GM18873 (cell line): Measurements from ENCODE around the gene FBN3.
"Not testable (repeated sequence)": the region's sequence is repeated elsewhere in the genome, so short reads cannot be mapped to it uniquely, and the experiment has no call there.

Experiments used
- ATAC-seq: cut with Tn5 transposase; IDR thresholded peaks from one replicate; pipeline ENCODE4 v1.9.1; 2021; ENCODE audit warnings: mild to moderate bottlenecking, moderate library complexity, moderate number of reproducible peaks; ENCODE audit not compliant: unreplicated experiment, low FRiP score

Gene FBN3

DNA sequence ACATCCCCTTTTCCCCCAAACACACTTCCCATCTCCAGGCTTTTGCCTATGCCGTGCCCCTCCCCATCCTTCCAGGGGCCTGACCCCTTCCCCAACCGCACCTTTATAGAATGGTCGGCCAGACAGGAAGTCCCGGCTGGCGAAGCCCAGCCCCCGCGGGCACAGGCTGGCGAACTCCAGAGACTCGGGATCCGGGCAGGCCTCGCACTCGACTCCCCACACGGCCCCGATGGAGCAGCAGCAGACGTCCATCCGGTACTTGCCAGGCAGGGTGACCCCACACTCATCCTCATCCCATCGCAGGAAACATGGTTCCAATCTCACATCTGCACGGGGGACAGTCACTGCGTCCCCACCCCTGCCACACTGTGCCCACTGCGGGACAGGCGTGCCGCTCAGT, 25.7 kb downstream of the FBN3 start:
- no peak for ATAC-seq

DNA sequence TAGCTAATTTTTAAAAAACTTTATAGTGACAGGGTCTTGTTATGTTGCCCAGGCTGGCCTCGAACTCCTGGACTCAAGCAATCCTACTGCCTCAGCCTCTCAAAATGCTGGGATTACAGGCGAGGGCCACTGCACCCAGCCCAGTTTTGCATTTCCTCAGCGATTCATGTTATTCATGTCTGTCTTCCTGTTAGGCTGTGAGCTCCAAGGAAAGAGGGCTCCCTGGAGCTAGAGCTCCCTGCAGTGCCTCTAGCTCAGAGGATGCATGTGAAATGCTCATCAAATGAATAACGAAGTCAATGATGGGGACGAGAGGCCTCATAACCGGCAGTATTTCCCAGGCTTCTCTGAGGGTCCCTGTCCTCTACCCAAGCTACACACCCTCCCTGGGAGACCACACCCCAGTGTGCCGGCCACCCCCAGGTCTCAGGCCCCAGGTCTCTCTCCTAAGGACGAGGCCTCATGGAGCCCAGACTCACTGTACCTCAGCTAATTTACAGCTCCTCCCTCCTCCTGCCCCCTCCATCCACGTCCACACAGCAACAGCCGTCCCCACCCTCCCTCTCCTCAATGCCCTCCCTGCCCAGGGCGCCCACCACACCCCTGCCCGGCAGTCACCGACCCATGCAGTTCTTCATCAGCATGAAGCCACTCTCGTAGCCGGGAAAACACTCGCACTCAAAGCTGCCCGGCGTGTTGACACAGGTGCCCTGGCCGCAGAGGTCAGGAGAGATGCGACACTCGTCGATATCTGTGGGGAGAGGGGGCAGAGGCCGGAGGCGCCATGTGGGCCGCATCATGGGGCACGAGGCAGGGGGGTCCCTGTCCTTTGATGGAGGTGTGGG, 28.5 kb downstream of the FBN3 start:
- ATAC-seq = no peak

DNA sequence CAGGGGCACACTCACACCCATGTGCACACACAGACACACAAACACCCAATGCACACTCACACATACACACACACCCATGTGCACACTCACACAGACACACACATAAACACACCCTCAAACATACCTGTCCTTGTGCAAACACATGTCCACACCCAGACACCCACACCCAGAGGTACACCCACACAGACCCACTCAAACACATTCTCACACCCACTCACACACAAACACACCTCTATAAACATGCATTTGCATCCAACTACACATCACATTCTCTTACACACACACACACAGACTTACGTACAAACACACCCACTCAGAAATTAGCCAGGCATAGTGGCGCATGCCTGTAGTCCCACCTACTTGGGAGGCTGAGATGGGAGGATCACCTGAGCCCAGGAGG, 31.4 kb downstream of the FBN3 start:
- ATAC-seq = no peak

DNA sequence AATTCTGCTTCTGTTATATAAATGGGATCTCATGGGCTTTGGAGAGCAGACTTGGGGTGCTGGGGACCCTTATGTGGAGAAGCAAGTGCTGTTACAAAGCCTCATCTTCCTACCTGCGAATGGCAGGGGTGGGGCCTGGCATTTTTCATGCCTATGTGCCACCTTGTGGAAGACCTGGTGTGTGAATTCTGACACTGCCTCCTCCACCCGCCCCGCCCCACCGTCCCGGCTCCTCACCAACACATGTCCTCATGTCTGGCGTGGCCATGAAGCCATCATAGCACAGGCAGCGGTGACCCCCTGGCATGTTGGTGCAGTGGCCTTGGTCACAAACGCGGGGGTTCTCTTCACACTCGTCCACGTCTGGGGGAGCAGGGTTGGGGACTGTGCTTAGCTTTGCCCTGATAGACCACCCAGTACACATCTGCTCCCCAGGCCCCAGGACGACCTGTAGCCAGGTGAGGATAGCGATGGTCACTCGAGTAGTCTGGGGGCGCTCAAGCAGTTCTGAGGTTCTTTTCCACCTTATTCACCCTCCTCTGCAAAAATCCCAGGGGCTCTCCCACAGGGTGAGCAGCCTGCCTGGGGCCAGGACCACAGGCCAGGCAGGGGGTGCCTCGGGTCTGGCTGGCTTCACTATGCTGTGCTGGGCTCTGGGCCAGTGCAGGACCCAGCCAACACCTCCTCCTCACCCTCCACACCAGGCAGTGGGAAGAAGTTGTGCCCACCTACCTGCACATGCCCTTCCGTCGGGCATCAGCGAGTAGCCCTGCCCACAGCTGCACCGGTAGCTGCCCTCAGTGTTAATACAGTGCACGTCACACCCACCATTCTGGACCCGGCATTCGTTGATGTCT, 32.7 kb downstream of the FBN3 start:
- no peak for ATAC-seq

DNA sequence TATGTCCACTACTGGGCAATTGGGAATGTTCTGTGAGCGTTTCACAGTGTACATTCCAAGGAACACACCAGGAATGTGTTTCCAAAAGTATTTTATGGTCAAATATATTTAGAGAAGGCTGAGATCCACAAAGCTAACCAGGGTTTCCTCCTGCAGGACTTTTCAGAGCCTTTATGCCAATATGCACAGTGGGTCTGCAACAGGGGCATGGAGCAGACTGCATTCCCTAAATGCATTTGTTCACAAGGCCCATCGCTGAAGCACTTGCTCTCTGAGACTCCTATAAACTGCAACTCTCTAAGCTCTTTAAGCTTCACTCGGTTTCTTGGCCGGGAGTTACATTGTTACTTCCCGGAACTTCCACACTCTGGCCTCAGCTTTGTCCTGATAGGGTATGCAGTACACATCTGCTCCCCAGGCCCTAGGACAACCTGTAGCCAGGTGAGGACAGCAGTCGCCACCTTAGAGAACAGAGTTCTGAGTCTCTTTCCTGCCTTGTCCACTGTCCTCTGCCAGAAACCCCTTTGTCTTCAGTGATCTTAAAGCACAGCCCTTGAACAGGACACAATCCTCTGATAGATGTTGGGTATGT, 33.5 kb downstream of the FBN3 start:
- no peak for ATAC-seq

DNA sequence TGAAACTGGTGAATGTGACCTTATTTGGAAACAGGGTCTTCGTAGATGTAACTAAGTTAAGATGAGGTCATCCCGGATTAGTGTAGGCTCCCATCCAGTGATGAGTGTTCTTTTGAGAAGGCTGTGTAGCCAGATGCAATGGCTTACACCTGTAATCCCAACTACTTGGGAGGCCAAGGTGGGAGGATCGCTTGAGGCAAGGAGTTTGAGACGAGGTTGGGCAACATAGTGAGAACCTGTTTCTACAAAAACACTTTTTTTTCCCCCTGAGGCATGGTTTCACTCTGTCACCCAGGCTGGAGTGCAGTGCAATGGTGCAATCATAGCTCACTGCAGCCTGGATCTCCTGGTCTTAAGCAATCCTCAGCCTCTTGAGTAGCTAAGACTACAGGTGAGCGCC, 36.4 kb downstream of the FBN3 start:
- ATAC-seq = no peak

DNA sequence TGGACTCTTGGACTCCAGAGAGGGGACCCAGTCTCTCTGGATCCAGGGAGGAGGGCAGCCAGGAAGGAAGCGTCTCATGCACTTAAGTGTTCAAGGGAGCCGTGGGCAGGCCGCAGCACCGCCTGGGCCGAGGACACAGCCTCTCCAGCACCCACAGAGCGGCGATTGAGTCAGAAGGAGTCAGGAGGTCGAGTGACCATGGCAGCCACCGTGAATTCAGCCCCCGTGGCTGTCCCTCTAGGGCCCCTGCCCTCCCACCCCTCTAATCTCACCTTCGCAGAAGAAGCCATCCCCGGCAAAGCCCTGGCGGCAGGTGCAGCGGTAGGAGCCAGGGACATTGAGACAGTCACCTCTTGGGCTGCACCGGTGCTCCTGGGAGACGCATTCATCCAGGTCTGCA, 38.0 kb downstream of the FBN3 start:
- ATAC-seq = no peak

DNA sequence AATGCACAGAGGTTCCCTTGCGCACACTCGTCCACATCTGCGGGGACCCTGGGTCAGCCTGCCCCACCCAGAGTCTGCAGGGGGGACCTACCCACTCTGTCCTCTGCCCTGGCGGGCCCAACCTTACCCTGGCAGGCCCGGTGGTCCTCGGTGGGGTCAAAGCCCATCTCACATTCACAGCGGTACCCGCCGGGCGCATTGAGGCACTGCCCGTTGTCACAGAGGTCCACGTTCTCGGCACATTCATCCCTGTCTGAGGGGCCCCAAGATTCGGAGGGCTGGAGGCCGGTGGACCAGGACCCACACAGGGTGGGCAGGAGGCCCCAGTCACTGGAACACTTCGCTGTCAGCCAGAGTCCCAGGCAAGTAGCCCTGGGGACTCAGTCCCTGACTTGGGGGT, 38.5 kb downstream of the FBN3 start:
- no peak for ATAC-seq

DNA sequence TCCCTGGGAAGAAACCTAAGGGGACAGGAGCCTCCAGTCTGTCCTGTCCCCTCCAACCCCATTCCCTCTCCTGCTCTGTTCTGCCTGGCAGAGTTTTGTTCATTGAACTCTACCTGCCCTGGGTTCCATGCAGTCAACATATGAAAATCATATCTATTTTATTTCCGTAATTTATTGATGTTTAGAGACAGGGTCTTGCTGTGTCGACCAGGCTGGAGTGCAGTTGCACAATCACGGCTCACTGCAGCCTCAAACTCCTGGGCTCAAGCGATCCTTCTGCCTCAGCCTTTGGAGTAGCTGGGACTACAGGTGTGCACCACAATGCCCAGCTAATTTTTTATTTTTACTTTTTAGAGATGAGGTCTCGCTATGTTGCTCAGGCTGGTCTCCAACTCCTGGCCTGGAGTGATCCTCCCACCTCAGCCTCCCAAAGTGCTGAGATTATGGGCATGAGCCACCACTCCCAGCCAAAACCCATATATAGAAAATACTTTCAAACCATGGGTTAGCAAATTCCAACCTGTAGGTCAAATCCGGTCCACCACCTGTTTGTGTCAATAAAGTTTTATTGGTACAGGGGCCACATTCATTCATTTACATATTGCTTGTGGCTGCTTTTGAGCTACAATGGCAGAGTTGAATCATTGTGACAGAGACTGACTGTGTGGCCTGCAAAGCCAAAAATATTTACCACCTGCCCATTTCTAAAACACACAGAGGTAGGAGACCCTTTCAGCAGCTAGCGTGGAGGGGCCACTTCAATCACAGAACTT, 39.3 kb downstream of the FBN3 start:
- no peak for ATAC-seq

DNA sequence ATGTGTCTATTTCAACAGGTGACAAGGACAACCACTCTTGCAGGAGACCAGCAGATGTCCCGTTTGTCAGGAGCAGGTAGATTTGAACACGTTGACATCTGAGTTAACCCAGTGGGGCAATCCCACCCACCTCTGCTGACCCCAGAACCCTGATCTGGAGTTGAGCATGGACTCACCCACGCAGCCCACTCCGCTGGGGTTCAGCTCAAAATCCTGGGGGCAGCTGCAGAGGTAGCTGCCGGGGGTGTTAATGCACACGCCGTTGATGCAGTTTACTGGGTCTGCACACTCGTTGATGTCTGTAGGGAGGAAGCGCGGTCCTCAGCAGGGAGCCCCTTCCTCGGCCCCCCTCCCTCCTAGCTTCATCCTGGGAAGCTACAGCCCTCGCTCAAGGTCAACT, 39.9 kb downstream of the FBN3 start:
- no peak for ATAC-seq

DNA sequence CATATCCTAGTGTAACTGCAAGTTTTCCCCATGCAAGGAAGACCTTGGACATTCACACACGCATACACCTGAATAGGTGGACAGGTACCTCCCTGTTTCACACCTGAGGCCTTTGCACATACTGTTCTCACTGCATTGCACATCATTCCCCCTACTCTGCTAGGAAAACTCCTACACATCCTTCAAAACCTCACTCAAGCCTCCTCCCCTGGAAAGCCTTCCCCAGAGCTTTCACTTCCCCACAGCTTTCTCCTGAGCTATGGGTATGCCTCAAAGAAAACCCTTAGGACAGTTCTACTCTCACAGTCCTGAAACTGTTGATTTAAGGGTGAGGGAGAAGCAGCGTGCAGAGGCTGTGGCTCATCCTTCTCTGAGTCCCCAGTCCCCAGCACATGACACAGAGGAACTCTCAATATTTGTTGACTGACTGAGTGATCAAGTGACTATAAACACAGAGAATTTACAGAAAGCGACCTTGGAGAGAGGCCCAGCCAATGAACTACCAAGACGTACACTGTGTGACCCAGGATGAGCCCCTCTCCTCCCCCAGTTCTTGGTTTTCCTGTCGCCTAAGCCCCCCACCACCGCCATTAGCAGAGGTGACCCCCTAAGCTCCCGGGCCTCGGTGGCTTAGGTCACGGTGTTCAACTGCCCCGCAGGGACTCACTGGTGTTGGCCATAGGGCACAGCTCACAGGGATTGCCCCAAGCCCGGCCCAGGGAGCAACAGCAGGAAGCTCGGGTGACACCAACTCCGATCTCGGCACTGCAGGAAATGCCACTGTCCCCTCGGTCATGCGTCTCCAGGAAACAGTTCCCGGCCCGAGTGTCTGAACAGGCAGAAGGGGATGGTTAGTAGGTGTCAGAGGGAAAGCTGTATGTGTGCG, 40.6 kb downstream of the FBN3 start:
- ATAC-seq = no peak

DNA sequence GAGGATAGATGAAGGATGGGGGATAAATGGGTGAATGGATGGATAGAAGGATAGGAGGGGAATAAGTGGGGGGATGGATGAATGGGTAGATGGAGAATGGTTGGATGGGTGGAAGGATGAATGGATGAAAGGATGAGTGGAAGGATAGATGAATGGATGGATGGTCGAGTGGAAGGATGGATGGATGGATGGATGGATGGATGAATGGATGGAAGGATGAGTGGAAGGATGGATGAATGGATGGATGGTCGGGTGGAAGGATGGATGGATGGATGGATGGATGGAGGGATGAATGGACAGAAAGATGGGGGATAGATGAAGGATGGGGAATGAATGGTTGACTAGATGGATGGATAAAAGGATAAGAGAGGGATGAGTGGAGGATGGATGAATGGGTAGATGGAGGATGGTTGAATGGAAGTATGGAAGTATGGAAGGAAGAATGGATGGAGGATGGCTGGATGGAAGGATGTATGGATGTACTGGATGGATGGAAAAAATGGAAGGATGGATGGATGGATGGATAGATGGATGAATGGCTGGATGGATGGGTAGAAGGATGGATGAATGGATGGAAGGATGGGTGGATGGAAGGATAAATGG, 42.0 kb downstream of the FBN3 start:
- ATAC-seq = no peak

DNA sequence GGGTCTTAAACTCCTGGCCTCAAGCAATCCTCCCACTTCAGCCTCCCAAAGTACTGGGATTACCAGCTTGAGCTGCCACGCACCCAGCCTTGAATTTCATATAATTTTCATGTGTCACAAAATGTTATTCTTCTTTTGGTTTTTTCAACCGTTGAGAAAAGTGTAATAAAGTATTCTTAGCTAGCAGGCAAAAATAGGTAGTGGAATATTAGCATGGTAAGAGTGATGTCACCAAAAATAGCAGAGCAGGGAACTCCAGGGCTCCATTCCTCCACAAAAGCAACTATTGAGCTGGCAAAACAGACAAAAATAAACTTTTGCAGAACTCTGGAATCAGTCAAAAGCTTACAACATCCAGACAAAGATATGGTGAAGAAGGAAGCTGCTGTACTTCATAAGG, 43.9 kb downstream of the FBN3 start:
- ATAC-seq = no peak

DNA sequence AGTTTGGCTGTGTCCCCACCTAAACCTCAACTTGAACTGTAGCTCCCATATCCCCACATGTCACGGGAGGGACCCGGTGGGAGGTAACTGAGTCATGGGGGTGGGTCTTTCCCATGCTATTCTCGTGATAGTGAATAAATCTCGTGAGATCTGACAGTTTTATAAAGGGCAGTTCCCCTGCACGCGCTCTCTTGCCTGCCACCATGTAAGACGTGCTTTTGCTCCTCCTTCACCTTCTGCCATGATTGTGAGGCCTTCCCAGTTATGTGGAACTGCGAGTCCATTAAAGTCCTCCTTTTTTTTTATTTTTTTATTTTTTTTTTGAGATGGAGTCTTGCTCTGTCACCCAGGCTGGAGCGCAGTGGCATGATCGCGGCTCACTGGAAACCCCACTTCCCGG, 47.5 kb downstream of the FBN3 start:
- not testable (repeated sequence) for ATAC-seq

DNA sequence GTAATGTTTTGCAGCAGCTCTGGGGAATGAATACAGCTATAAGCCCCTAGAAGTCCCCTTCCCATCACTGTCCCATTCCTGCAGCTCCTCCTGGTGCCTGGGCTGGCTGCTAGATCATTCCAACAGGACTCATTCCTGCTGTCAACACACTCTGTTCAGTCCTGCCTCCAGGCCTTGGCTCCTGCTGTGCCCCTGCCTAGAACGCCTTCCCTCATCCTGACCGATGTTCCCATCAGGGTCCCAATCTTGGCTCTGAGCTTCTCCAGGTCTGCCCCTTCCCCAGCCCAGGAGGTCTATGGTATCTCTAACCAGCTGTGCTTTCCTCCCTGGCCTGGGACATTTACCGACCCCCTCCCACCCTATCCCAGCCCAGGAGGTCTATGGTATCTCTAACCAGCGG, 48.1 kb downstream of the FBN3 start:
- ATAC-seq = no peak

DNA sequence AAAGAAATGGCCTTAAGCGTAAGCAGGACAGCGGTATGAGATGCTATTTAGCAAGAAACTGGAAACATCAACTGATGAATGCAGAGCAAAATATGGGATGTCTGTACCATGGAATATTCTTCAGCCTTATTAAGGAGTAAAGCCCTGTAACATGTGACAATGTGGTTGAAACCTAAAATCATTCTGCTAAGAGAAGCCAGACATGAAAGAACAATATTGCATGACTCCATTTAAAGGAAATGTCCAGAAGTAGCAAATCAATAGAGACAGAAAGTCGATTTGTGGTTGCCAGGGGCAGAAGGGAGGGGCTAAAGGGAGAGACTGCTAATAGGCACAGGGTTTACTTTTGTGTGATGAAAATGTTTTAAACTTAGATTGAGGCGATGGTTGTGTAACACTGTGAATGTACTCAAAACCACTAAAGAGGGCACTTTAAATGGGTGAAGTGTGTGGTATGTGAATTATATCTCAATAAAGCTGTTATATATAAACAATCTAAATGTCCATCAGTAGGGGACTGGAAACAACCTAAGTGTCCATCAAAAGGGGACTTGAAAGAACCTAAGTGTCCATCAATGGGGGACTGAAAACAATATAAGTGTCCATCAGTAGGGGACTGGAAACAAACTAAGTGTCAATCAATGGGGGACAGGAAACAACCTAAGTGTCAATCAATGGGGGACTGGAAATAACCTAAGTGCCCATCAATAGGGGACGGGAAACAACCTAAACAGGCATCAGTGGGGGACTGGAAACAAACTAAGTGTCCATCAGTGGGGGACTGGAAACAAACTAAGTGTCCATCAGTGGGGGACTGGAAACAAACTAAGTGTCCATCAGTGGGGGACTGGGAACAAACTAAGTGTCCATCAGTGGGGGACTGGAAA, 51.5 kb downstream of the FBN3 start:
- ATAC-seq = no peak

DNA sequence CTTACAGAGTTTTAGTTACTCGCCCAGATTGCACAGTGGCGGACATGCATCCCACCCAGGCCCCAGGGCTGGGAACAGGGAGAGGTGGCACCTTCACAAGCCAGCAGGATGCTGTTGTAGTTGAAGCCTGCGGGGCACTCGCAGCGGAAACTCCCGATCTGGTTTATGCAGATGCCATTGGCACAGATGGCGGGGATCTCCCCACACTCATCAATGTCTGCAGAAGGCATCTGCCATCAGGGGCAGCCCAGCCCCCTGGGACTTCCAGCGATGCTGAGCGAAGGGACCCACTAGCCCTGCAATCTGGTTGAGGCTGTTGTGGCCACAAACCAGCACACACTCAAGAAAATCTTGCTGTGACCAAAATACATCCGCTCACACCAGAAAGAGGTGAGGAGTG, 52.2 kb downstream of the FBN3 start:
- ATAC-seq = no peak

DNA sequence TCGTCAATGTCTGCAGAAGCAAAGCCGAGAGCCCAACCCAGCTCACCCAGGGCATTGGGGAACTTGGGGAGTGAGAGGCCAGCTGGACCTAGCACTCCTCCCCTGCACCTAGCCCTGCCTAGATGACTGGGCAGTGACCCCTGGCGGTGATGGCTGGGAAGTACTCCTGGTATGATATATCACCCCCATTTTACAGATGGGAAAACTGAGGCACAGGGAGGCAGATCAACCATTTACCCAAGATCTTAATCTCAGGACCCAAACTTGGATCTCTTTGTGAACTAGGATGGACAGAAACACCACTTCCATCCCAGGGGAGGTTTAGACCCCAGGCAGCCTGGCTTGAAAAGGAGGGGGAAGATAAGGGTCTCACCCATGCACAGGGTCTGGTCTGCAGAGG, 53.3 kb downstream of the FBN3 start:
- no peak for ATAC-seq
